Measurements from ENCODE around the gene LGALS3BP. TPM values are rescaled to one million over a fixed set of nuclear protein-coding genes. Genes with fewer than 3 reads are reported as not detected.

LGALS3BP gene
- total RNA-seq, 1 experiment from 2014 or later, result 57.9 TPM

DNA sequence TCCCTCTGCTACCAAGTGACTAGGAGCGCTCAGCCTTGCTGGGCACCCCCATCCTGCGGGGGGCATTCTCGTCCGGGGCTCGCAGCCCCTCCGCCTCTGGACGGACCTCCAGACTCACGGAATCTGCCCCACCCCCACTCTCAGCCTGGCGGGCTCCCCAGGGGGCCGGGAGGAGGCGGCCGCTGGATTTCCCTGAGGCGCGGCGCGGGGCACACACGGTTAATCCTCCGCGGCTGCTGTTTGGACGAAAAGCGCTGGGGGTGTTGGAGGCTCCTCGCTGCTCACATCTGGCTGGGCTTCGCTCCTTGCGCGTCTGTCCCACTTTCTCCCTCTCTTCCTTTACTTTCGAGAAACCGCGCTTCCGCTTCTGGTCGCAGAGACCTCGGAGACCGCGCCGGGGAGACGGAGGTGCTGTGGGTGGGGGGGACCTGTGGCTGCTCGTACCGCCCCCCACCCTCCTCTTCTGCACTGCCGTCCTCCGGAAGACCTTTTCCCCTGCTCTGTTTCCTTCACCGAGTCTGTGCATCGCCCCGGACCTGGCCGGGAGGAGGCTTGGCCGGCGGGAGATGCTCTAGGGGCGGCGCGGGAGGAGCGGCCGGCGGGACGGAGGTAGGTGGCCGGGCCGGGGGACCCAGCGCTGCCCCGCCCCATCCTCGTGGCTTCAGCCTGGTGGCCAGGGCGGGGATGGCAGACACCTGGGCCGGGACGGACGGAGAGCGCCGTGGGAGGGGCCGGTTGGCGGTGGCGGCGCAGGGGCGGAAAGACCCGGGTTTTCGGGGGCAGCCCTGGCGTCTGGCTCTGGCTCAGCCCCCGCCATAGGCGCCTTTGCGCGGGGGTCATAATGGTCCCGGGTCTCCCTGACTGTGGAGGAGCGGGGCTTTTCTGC, 44.4 kb upstream of the LGALS3BP start, which contains the start of gene C1QTNF1:
C1QTNF1 (plus strand) TSS at position 284 of the 886 bp plus-strand sequence. CDS start 19,800 bp downstream, outside the sequence.
- H3K4me3 Mint-ChIP-seq, result peak within 1 kb of the TSS; percentile 84
- no peaks in the 10 kb centered on the region for H3K9me3 Mint-ChIP-seq
- no peak within 1 kb of the TSS for H3K27ac Mint-ChIP-seq
- ChIA-PET CTCF (interaction anchor here (0.8 to 2.3 kb wide), 4 partner anchors 18 to 50 kb away, joined by 3 to 15 read pairs (median 4); partner anchors contain the start of gene ENGASE), POLR2A (no interaction called here)
- DNase-seq (ENCODE audit: low spot score) (peak; percentile 70), ATAC-seq (peak; percentile 80)
- peaks cover 14% of the 10 kb centered on the region for H3K4me1 Mint-ChIP-seq
- H3K27me3 Mint-ChIP-seq (ENCODE audit: low read depth), result peaks cover 89% of the 10 kb centered on the region
- H3K36me3 Mint-ChIP-seq, result no peaks in the 10 kb centered on the region
- TF ChIP-seq CREM (CRISPR knock-in tag; IDR thresholded peaks at IDR 0.05) (0 out of 2 replicates have a peak, but pooled peaks have one; percentile 21), FOXJ3 (CRISPR knock-in tag; IDR thresholded peaks at IDR 0.05; ENCODE audit: borderline replicate concordance) (no peak), GABPB1 (CRISPR knock-in tag; IDR thresholded peaks at IDR 0.05) (no peak), NR2C2 (CRISPR knock-in tag; IDR thresholded peaks at IDR 0.05) (no peak), JAZF1 (CRISPR knock-in tag; IDR thresholded peaks at IDR 0.05) (no peak), ZNF423 (CRISPR knock-in tag; IDR thresholded peaks at IDR 0.05) (peak; percentile 41; the same call in 1 of the 2 replicates), SOX15 (CRISPR knock-in tag; IDR thresholded peaks at IDR 0.05) (no peak), ZNF138 (CRISPR knock-in tag; conservative IDR thresholded peaks at IDR 0.05) (no peak), ESRRA (CRISPR knock-in tag; IDR thresholded peaks at IDR 0.05; ENCODE audit: borderline replicate concordance) (no peak)
- TF ChIP-seq, protein P1, sequence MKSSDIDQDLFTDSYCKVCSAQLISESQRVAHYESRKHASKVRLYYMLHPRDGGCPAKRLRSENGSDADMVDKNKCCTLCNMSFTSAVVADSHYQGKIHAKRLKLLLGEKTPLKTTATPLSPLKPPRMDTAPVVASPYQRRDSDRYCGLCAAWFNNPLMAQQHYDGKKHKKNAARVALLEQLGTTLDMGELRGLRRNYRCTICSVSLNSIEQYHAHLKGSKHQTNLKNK (CRISPR knock-in tag; IDR thresholded peaks at IDR 0.05), result no peak
- TF ChIP-seq, protein P2, sequence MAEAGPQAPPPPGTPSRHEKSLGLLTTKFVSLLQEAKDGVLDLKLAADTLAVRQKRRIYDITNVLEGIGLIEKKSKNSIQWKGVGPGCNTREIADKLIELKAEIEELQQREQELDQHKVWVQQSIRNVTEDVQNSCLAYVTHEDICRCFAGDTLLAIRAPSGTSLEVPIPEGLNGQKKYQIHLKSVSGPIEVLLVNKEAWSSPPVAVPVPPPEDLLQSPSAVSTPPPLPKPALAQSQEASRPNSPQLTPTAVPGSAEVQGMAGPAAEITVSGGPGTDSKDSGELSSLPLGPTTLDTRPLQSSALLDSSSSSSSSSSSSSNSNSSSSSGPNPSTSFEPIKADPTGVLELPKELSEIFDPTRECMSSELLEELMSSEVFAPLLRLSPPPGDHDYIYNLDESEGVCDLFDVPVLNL (CRISPR knock-in tag; IDR thresholded peaks at IDR 0.05; ENCODE audit: borderline replicate concordance, low read depth), result no peak
- TF ChIP-seq, protein P3, sequence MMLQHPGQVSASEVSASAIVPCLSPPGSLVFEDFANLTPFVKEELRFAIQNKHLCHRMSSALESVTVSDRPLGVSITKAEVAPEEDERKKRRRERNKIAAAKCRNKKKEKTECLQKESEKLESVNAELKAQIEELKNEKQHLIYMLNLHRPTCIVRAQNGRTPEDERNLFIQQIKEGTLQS (CRISPR knock-in tag; conservative IDR thresholded peaks at IDR 0.05), result no peak
- TF ChIP-seq, protein P4, sequence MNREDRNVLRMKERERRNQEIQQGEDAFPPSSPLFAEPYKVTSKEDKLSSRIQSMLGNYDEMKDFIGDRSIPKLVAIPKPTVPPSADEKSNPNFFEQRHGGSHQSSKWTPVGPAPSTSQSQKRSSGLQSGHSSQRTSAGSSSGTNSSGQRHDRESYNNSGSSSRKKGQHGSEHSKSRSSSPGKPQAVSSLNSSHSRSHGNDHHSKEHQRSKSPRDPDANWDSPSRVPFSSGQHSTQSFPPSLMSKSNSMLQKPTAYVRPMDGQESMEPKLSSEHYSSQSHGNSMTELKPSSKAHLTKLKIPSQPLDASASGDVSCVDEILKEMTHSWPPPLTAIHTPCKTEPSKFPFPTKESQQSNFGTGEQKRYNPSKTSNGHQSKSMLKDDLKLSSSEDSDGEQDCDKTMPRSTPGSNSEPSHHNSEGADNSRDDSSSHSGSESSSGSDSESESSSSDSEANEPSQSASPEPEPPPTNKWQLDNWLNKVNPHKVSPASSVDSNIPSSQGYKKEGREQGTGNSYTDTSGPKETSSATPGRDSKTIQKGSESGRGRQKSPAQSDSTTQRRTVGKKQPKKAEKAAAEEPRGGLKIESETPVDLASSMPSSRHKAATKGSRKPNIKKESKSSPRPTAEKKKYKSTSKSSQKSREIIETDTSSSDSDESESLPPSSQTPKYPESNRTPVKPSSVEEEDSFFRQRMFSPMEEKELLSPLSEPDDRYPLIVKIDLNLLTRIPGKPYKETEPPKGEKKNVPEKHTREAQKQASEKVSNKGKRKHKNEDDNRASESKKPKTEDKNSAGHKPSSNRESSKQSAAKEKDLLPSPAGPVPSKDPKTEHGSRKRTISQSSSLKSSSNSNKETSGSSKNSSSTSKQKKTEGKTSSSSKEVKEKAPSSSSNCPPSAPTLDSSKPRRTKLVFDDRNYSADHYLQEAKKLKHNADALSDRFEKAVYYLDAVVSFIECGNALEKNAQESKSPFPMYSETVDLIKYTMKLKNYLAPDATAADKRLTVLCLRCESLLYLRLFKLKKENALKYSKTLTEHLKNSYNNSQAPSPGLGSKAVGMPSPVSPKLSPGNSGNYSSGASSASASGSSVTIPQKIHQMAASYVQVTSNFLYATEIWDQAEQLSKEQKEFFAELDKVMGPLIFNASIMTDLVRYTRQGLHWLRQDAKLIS (CRISPR knock-in tag; IDR thresholded peaks at IDR 0.05; ENCODE audit: borderline replicate concordance), result no peak
- TF ChIP-seq, protein P5, sequence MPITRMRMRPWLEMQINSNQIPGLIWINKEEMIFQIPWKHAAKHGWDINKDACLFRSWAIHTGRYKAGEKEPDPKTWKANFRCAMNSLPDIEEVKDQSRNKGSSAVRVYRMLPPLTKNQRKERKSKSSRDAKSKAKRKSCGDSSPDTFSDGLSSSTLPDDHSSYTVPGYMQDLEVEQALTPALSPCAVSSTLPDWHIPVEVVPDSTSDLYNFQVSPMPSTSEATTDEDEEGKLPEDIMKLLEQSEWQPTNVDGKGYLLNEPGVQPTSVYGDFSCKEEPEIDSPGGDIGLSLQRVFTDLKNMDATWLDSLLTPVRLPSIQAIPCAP (CRISPR knock-in tag; IDR thresholded peaks at IDR 0.05), result no peak
- TF ChIP-seq, protein P6, sequence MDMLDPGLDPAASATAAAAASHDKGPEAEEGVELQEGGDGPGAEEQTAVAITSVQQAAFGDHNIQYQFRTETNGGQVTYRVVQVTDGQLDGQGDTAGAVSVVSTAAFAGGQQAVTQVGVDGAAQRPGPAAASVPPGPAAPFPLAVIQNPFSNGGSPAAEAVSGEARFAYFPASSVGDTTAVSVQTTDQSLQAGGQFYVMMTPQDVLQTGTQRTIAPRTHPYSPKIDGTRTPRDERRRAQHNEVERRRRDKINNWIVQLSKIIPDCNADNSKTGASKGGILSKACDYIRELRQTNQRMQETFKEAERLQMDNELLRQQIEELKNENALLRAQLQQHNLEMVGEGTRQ (CRISPR knock-in tag; IDR thresholded peaks at IDR 0.05), result no peak
- TF ChIP-seq, protein P7, sequence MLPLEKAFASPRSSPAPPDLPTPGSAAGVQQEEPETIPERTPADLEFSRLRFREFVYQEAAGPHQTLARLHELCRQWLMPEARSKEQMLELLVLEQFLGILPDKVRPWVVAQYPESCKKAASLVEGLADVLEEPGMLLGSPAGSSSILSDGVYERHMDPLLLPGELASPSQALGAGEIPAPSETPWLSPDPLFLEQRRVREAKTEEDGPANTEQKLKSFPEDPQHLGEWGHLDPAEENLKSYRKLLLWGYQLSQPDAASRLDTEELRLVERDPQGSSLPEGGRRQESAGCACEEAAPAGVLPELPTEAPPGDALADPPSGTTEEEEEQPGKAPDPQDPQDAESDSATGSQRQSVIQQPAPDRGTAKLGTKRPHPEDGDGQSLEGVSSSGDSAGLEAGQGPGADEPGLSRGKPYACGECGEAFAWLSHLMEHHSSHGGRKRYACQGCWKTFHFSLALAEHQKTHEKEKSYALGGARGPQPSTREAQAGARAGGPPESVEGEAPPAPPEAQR (CRISPR knock-in tag; IDR thresholded peaks at IDR 0.05), result no peak
- TF ChIP-seq, protein P8, sequence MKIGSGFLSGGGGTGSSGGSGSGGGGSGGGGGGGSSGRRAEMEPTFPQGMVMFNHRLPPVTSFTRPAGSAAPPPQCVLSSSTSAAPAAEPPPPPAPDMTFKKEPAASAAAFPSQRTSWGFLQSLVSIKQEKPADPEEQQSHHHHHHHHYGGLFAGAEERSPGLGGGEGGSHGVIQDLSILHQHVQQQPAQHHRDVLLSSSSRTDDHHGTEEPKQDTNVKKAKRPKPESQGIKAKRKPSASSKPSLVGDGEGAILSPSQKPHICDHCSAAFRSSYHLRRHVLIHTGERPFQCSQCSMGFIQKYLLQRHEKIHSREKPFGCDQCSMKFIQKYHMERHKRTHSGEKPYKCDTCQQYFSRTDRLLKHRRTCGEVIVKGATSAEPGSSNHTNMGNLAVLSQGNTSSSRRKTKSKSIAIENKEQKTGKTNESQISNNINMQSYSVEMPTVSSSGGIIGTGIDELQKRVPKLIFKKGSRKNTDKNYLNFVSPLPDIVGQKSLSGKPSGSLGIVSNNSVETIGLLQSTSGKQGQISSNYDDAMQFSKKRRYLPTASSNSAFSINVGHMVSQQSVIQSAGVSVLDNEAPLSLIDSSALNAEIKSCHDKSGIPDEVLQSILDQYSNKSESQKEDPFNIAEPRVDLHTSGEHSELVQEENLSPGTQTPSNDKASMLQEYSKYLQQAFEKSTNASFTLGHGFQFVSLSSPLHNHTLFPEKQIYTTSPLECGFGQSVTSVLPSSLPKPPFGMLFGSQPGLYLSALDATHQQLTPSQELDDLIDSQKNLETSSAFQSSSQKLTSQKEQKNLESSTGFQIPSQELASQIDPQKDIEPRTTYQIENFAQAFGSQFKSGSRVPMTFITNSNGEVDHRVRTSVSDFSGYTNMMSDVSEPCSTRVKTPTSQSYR (CRISPR knock-in tag; IDR thresholded peaks at IDR 0.05), result no peak
- TF ChIP-seq, protein P9, sequence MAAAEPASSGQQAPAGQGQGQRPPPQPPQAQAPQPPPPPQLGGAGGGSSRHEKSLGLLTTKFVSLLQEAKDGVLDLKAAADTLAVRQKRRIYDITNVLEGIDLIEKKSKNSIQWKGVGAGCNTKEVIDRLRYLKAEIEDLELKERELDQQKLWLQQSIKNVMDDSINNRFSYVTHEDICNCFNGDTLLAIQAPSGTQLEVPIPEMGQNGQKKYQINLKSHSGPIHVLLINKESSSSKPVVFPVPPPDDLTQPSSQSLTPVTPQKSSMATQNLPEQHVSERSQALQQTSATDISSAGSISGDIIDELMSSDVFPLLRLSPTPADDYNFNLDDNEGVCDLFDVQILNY (CRISPR knock-in tag; IDR thresholded peaks at IDR 0.05), result no peak
- TF ChIP-seq, protein P10, sequence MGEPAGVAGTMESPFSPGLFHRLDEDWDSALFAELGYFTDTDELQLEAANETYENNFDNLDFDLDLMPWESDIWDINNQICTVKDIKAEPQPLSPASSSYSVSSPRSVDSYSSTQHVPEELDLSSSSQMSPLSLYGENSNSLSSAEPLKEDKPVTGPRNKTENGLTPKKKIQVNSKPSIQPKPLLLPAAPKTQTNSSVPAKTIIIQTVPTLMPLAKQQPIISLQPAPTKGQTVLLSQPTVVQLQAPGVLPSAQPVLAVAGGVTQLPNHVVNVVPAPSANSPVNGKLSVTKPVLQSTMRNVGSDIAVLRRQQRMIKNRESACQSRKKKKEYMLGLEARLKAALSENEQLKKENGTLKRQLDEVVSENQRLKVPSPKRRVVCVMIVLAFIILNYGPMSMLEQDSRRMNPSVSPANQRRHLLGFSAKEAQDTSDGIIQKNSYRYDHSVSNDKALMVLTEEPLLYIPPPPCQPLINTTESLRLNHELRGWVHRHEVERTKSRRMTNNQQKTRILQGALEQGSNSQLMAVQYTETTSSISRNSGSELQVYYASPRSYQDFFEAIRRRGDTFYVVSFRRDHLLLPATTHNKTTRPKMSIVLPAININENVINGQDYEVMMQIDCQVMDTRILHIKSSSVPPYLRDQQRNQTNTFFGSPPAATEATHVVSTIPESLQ (CRISPR knock-in tag; IDR thresholded peaks at IDR 0.05), result no peak
- TF ChIP-seq, protein P11, sequence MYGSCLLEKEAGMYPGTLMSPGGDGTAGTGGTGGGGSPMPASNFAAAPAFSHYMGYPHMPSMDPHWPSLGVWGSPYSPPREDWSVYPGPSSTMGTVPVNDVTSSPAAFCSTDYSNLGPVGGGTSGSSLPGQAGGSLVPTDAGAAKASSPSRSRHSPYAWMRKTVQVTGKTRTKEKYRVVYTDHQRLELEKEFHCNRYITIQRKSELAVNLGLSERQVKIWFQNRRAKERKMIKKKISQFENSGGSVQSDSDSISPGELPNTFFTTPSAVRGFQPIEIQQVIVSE (CRISPR knock-in tag; IDR thresholded peaks at IDR 0.05; ENCODE audit: borderline replicate concordance), result no peak

All from WTC11 (cell line).